K562 treated with DMSO at 1 percent for 48 hours (cell line): ENCODE measurements around the gene NSMCE1. TPM values are rescaled to one million over a fixed set of nuclear protein-coding genes. Genes with fewer than 3 reads are reported as not detected.

ENCODE experiments used
- total RNA-seq: library from RNA; unstranded; fragments of 300-600 nt; gene quantifications from 2 replicates; pipeline ENCODE4 v1.2.3, GENCODE V29; 2022; ENCODE audit warnings: low replicate concordance; ENCODE audit errors: extremely low read depth

The NSMCE1 gene
- not detected in 2 replicates for total RNA-seq

GRCh38 chr16:27268376-27269299 is at the start of gene NSMCE1:
NSMCE1 (minus strand) TSS chr16:27268772; CDS start chr16:27257570, 11,202 bp downstream.

GRCh38 chr16:27313422-27314160 is 45.0 kb upstream of the NSMCE1 start, which contains the start of gene IL4R:
IL4R (plus strand) TSS chr16:27313974; CDS start chr16:27340204, 26,230 bp downstream.

GRCh38 chr16:27203507-27204311 is 64.9 kb downstream of the NSMCE1 start, which contains the start of gene KDM8:
KDM8 (plus strand) TSS chr16:27203526; CDS start chr16:27210124, 6,598 bp downstream.

Other genes with a start within 250 kb of the NSMCE1 start
- not detected in 2 replicates for gene C16orf82, start 201.8 kb downstream of the NSMCE1 start, total RNA-seq
- gene KDM8, start 65.2 kb downstream of the NSMCE1 start, total RNA-seq: not detected in 2 replicates
- gene IL4R, start 45.2 kb upstream of the NSMCE1 start, total RNA-seq: not detected in 2 replicates
- not detected in 2 replicates for gene IL21R, start 133.4 kb upstream of the NSMCE1 start, total RNA-seq